Measurements from ENCODE around the gene ZNF385B.

Gene ZNF385B

GRCh38 chr2:179619947-179620467 lies 241.4 kb downstream of the ZNF385B start:
- no peak for DNase-seq

- no peak for DNase-seq
These were observed 247.3 kb downstream of the ZNF385B start for GRCh38 chr2:179614121-179614520.

- no peak for DNase-seq
These were observed 247.7 kb downstream of the ZNF385B start for GRCh38 chr2:179613701-179614100.

- DNase-seq: no peak
These were observed 248.1 kb downstream of the ZNF385B start for GRCh38 chr2:179613299-179613651.

- DNase-seq: no peak
These were observed 248.7 kb downstream of the ZNF385B start for GRCh38 chr2:179612591-179613298.

GRCh38 chr2:179612108-179612507 lies 249.3 kb downstream of the ZNF385B start:
- no peak for DNase-seq

- DNase-seq: no peak
These were observed 255.3 kb downstream of the ZNF385B start for GRCh38 chr2:179606141-179606540.

- no peak for DNase-seq
These were observed 256.1 kb downstream of the ZNF385B start for GRCh38 chr2:179605341-179605740.

- no peak for DNase-seq
These were observed 256.8 kb downstream of the ZNF385B start for GRCh38 chr2:179604598-179604997.

GRCh38 chr2:179602452-179602851 lies 259.0 kb downstream of the ZNF385B start:
- DNase-seq: no peak

- no peak for DNase-seq
These were observed 265.4 kb downstream of the ZNF385B start for GRCh38 chr2:179596018-179596417.

GRCh38 chr2:179595284-179595683 lies 266.1 kb downstream of the ZNF385B start:
- no peak for DNase-seq

GRCh38 chr2:179594268-179595112 lies 266.9 kb downstream of the ZNF385B start:
- DNase-seq: no peak

GRCh38 chr2:179593323-179593722 lies 268.1 kb downstream of the ZNF385B start:
- no peak for DNase-seq

GRCh38 chr2:179592167-179592936 lies 269.1 kb downstream of the ZNF385B start:
- DNase-seq: no peak

- no peak for DNase-seq
These were observed 269.7 kb downstream of the ZNF385B start for GRCh38 chr2:179591690-179592089.

GRCh38 chr2:179588486-179589145 lies 272.8 kb downstream of the ZNF385B start:
- DNase-seq: no peak

- no peak for DNase-seq
These were observed 276.7 kb downstream of the ZNF385B start for GRCh38 chr2:179584760-179585159.

GRCh38 chr2:179581605-179582004 lies 279.8 kb downstream of the ZNF385B start:
- DNase-seq: no peak

GRCh38 chr2:179580378-179581146 lies 280.9 kb downstream of the ZNF385B start:
- no peak for DNase-seq

GRCh38 chr2:179579800-179580199 lies 281.6 kb downstream of the ZNF385B start:
- no peak for DNase-seq
